Measurements from ENCODE around the gene KRTAP10-2.

KRTAP10-2 gene

DNA sequence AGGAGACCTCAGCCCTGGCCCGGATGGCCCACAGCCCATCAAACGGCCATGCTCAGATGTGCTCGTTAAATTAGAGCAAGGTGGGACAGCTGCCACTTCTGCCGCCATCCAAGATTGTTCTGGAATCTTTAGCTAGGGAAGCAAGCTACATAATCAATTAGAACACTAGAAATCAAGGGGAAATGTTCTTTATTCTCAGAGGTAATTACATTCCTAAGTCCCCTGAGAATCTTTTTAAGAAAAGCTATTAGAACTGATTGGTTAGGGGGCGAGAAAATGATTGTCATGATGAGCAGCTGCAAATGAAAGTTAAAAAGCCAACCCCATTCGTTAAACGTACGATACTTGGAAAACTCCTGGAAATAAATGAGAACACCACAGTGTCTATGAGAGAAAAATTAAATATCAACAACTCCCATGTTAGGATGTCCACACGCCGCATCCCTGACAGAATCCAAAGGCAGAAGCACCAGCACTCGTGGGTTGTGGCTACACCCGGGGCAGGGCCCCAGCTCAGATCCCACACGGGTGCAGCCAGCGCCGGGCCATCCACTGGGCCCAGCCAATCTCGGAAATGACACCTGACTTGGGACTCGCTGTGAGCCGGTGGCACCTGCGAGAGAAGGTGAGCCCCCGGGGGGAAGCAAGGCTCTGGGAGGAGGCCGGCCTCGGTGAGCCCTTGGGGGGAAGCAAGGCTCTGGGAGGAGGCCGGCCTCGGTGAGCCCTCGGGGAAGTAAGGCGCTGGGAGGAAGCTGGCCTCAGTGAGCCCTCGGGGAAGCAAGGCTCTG lies 48.9 kb downstream of the KRTAP10-2 start:
- no peaks in the 10 kb centered on the region for H3K4me1 ChIP-seq
- H3K27ac ChIP-seq = no peak overlapping the region
- no peaks in the 10 kb centered on the region for H3K9me3 ChIP-seq (ENCODE audit: control insufficient read depth, low read length)
- no peaks in the 10 kb centered on the region for H3K79me2 ChIP-seq
- no peak overlapping the region for H3K9ac ChIP-seq
- H3K36me3 ChIP-seq (ENCODE audit: control insufficient read depth, insufficient read depth, low read length) = no peaks in the 10 kb centered on the region
- TF ChIP-seq, protein P1, sequence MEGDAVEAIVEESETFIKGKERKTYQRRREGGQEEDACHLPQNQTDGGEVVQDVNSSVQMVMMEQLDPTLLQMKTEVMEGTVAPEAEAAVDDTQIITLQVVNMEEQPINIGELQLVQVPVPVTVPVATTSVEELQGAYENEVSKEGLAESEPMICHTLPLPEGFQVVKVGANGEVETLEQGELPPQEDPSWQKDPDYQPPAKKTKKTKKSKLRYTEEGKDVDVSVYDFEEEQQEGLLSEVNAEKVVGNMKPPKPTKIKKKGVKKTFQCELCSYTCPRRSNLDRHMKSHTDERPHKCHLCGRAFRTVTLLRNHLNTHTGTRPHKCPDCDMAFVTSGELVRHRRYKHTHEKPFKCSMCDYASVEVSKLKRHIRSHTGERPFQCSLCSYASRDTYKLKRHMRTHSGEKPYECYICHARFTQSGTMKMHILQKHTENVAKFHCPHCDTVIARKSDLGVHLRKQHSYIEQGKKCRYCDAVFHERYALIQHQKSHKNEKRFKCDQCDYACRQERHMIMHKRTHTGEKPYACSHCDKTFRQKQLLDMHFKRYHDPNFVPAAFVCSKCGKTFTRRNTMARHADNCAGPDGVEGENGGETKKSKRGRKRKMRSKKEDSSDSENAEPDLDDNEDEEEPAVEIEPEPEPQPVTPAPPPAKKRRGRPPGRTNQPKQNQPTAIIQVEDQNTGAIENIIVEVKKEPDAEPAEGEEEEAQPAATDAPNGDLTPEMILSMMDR (IDR thresholded peaks at IDR 0.05) = no peak
- no peak overlapping the region for H3K4me3 ChIP-seq (ENCODE audit: low read depth, low read length)
- no peak overlapping the region for H3K4me2 ChIP-seq (ENCODE audit: low read length)
- no peaks in the 10 kb centered on the region for H3K27me3 ChIP-seq (ENCODE audit: control insufficient read depth, insufficient read depth, low read length)
- H2AFZ ChIP-seq = no peak overlapping the region

Data from parathyroid adenoma (tissue), 2 donors.